GM12874 (cell line): ENCODE measurements around the gene GPR137C.

Source experiments
- TF ChIP-seq, protein P1 (sequence below): IDR thresholded peaks from 2 replicates; pipeline ENCODE4 v1.5.1; 2011; ENCODE audit warnings: low read depth, mild to moderate bottlenecking, control low read depth, low read length, moderate library complexity; ENCODE audit not compliant: insufficient read depth

The GPR137C gene

DNA sequence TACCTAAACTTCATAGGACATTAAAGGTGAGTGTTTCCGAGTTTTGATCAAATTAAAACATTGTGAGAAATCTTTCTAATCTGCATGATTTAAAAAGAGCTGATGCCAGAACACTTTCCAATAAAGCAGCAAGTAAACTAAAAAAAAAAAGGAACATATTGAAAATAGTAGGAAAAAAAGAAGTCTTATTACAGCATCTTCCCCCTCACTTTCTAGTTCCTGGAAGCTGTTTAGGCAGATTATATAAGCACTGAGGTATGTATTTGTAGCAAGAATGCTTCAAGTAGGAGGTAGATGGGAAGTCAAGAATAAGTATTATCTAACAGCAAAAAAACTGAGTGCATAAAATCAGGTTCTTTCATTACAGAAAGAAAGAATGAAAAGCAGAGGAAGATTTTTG is 96.9 kb downstream of the GPR137C start:
- TF ChIP-seq, protein P1, sequence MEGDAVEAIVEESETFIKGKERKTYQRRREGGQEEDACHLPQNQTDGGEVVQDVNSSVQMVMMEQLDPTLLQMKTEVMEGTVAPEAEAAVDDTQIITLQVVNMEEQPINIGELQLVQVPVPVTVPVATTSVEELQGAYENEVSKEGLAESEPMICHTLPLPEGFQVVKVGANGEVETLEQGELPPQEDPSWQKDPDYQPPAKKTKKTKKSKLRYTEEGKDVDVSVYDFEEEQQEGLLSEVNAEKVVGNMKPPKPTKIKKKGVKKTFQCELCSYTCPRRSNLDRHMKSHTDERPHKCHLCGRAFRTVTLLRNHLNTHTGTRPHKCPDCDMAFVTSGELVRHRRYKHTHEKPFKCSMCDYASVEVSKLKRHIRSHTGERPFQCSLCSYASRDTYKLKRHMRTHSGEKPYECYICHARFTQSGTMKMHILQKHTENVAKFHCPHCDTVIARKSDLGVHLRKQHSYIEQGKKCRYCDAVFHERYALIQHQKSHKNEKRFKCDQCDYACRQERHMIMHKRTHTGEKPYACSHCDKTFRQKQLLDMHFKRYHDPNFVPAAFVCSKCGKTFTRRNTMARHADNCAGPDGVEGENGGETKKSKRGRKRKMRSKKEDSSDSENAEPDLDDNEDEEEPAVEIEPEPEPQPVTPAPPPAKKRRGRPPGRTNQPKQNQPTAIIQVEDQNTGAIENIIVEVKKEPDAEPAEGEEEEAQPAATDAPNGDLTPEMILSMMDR = no peak

DNA sequence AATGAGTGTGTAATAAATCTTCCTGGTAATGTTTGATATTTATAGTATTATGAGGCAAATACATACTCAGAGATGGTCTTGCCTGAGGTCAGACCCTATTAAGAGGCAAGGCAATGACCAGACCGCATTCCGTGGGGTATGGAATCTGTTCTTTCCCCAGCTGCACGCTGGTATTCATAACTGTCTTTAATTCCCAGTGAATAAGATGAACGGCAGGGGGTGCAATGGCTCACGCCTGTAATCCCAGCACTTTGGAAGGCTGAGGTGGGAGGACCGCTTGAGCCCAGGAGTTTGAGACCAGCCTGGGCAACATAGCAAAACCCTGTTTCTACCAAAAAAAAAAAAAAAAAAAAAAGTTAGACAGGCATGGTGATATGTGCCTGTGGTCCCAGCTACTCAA is 98.1 kb downstream of the GPR137C start:
- TF ChIP-seq, protein P1 = no peak

DNA sequence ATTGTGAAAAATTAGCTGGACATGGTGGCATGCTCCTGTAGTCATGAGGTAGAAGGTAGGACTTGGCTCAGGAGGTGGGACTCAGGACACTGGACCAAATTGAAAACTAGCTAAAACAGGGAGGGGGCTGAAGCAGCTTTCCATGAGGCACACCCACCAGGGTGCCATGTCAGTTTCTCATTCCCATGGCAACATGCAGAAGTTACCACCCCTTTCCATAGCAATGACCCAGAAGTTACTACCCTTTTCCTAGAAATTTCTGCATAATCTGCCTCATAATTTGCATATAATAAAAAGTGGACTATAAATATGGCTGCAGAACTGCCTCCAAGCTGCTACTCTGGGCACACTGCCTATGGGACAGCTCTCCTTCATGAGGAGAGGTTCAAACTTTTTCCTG is 104.3 kb downstream of the GPR137C start:
- TF ChIP-seq, protein P1 = no peak

DNA sequence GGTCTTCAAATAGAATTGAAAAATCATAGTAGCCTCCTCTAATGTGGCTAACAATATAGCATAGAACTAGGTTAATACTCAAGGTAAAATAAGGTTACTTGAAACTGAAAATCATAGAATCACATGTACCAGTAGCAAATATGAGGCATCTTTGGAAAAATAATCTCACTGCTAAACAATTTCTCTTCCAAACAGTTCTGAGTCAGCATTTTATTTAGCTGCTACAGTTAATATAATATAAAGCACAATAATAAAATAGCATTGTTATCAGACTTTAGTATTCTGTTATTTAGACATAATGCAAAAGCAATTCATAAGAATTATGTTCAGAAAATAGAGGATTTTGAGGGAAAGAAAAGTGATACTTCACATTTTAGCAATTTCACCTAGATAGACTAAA is 107.7 kb downstream of the GPR137C start:
- TF ChIP-seq, protein P1 = no peak

DNA sequence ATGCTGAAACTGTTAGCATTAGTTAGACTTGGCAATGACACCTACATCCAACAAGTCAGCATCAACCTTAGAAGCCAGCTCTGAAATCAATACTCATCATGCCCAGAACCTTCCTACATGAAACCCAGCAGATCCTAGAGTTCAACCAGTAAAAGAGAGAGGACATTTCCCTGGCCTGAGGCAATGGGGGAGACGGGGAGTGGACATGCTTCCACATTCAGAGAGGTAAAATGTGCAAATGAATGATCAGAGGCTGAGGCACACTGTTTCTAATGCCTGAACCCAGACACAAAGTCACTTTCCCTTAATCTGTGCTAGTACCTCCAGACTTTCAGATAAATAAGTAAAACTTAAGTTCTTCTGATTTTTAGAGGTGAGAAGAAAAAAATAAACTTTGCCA is 108.2 kb downstream of the GPR137C start:
- TF ChIP-seq, protein P1 = no peak

DNA sequence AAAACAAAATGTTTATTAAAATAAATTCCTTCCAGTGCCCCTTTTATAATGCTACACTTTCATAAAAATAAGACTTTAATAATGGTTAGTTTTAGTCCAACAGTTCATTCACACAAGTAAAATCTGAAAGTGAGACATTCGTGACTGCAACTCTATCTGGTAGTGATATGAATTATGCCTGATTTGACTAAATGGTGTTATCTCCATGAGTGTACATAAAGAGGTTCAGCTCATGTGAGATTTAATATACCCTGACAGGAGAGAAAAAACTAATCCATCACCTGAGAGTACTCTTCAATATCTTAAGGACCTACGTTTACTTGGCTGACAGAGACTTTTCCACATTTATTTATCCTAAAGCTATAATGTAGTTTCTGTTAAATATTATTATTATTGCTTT is 108.7 kb downstream of the GPR137C start:
- TF ChIP-seq, protein P1 = no peak

DNA sequence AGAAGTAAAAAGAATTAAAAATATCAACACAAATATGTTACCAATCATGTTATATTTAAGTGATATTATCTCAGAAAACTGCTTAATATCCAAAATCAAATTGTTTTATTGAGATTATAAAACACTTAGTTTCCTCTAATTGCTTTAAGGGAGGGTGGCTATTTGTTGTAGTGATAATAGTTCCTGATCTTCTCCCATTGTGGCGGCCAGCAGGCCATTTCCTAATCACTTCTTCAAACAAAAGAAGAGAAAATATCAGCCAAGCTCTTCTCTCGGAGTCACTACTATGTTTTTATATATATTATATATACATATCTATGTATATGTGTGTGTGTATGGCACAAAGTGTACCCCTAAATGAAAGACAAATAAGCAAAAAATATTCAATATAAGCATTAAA is 111.2 kb downstream of the GPR137C start:
- TF ChIP-seq, protein P1 = no peak

DNA sequence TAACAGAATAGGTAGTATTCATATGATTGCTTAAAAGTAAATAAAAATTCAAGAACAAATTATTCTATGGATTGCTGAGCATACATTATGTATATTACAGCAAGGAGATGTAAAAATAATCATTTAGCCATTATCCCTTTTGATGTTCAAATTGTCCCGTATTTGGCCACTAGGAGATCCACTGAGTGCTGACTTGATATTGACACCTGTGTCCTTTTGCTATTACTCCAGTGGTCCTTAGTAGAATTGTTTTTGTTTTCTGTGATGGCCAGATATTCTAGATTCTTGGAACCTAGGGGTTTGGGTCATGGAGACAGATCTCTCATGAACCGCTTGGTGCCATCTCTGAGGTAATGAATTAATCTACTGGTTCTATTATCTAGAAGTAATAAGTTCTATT is 126.0 kb downstream of the GPR137C start:
- TF ChIP-seq, protein P1 = peak; percentile 43; the same call in 1 of the 2 replicates
